ENCODE measurements around the gene PEX13. TPM values are rescaled to one million over a fixed set of nuclear protein-coding genes. Genes with fewer than 3 reads are reported as not detected.

Gene PEX13
- polyA plus RNA-seq, 3 donors, result 4.1 to 5.7 (median 4.8) TPM

GRCh38 chr2:60998628-60999545, 18.6 kb upstream of the PEX13 start:
- Histone ChIP-seq H3K27me3 (ENCODE audit: control insufficient read depth in 2 of 2, insufficient read depth in 2 of 2, low read length in 2 of 2) (no peaks in the 10 kb centered on the region), H4K20me1 (ENCODE audit: insufficient read depth, low read length) (no peaks in the 10 kb centered on the region), H3K4me2 (replicated peaks; ENCODE audit: extremely low read depth, low read length, poor library complexity, severe bottlenecking) (no peak overlapping the region), H3K27ac (ENCODE audit: low read depth in 1 of 2, low read length in 2 of 2) (no peak overlapping the region), H2AFZ (ENCODE audit: insufficient read depth, low read depth, low read length, poor library complexity, severe bottlenecking) (no peak overlapping the region), H3K9ac (ENCODE audit: insufficient read depth, low read length, poor library complexity, severe bottlenecking) (no peak overlapping the region), H3K79me2 (ENCODE audit: insufficient read depth, low read length) (no peaks in the 10 kb centered on the region), H3K4me3 (replicated peaks in 1 of 3; ENCODE audit: low read depth in 2 of 3, low read length in 3 of 3) (no peak overlapping the region), H3K9me3 (replicated peaks in 1 of 2; ENCODE audit: control insufficient read depth in 1 of 2, insufficient read depth in 1 of 2, low read length in 2 of 2) (no peaks in the 10 kb centered on the region), H3K4me1 (ENCODE audit: control insufficient read depth in 1 of 2, insufficient read depth in 2 of 2, low read length in 2 of 2) (peaks cover 4 to 8% of the 10 kb centered on the region in 2 donors), H3K36me3 (replicated peaks in 1 of 2; ENCODE audit: control insufficient read depth in 1 of 2, insufficient read depth in 2 of 2, low read length in 2 of 2) (no peaks in the 10 kb centered on the region)
- TF ChIP-seq CTCF (IDR thresholded peaks at IDR 0.05), result peak; percentile 87
- Mint-ChIP-seq H3K4me3 (no peak overlapping the region), H3K4me1 (peaks cover 15% of the 10 kb centered on the region), H3K9me3 (no peaks in the 10 kb centered on the region), H3K27me3 (ENCODE audit: low read depth in 3 of 3) (peaks cover 0 to under 1% (median 0%) of the 10 kb centered on the region in 3 donors), H3K27ac (peak overlapping the region in 2 of 7 donors; percentile 35 to 63), H3K36me3 (peaks cover 0 to 10% of the 10 kb centered on the region in 2 donors)
- WGBS (ENCODE audit: insufficient coverage), result no CpG with 5 or more reads among the region's 4 CpGs
- intact Hi-C loops (cut with micrococcal nuclease), result loop anchor here (2.0 to 10.0 kb wide), 5 partner anchors 72 to 292 kb away; partner anchors contain the start of gene REL (in 1 of the 2)
- peak in 2 of 3 donors; percentile 57 to 69 for DNase-seq

GRCh38 chr2:61005736-61006135, 11.8 kb upstream of the PEX13 start:
- no peaks in the 10 kb centered on the region for H3K27me3 ChIP-seq (ENCODE audit: control insufficient read depth in 2 of 2, insufficient read depth in 2 of 2, low read length in 2 of 2)
- DNase-seq, result no peak
- H3K9ac ChIP-seq (ENCODE audit: insufficient read depth, low read length, poor library complexity, severe bottlenecking), result no peak overlapping the region
- no peak overlapping the region for H3K4me3 Mint-ChIP-seq
- H3K4me1 ChIP-seq (ENCODE audit: control insufficient read depth in 1 of 2, insufficient read depth in 2 of 2, low read length in 2 of 2), result no peaks in the 10 kb centered on the region
- no peaks in the 10 kb centered on the region for H3K4me1 Mint-ChIP-seq
- TF ChIP-seq CTCF (IDR thresholded peaks at IDR 0.05), result no peak
- H3K9me3 Mint-ChIP-seq, result no peaks in the 10 kb centered on the region
- 100% methylated on average over 1 of the region's 3 CpGs for WGBS (ENCODE audit: insufficient coverage)
- no peaks in the 10 kb centered on the region for H4K20me1 ChIP-seq (ENCODE audit: insufficient read depth, low read length)
- intact Hi-C loops (cut with micrococcal nuclease), result no loop called here
- H3K4me3 ChIP-seq (replicated peaks in 1 of 3; ENCODE audit: low read depth in 2 of 3, low read length in 3 of 3), result no peak overlapping the region
- no peaks in the 10 kb centered on the region for H3K79me2 ChIP-seq (ENCODE audit: insufficient read depth, low read length)
- no peak overlapping the region for H3K27ac Mint-ChIP-seq
- no peak overlapping the region for H3K27ac ChIP-seq (ENCODE audit: low read depth in 1 of 2, low read length in 2 of 2)
- no peak overlapping the region for H3K4me2 ChIP-seq (replicated peaks; ENCODE audit: extremely low read depth, low read length, poor library complexity, severe bottlenecking)
- H3K27me3 Mint-ChIP-seq (ENCODE audit: low read depth in 3 of 3), result no peaks in the 10 kb centered on the region
- H2AFZ ChIP-seq (ENCODE audit: insufficient read depth, low read depth, low read length, poor library complexity, severe bottlenecking), result no peak overlapping the region
- peaks cover 0 to 6% of the 10 kb centered on the region in 2 donors for H3K36me3 ChIP-seq (replicated peaks in 1 of 2; ENCODE audit: control insufficient read depth in 1 of 2, insufficient read depth in 2 of 2, low read length in 2 of 2)
- no peaks in the 10 kb centered on the region for H3K9me3 ChIP-seq (replicated peaks in 1 of 2; ENCODE audit: control insufficient read depth in 1 of 2, insufficient read depth in 1 of 2, low read length in 2 of 2)
- H3K36me3 Mint-ChIP-seq, result peaks cover 10 to 11% of the 10 kb centered on the region in 2 donors

All from CD14-positive monocyte (primary cell).